Occipital lobe (tissue), 2 donors: Measurements from ENCODE around the gene WDR20. TPM values are rescaled to one million over a fixed set of nuclear protein-coding genes. Genes with fewer than 3 reads are reported as not detected.
"Not testable (repeated sequence)": the region's sequence is repeated elsewhere in the genome, so short reads cannot be mapped to it uniquely, and the experiment has no call there.

ENCODE experiments used
- DNase-seq: peaks from one replicate; lab custom pipeline; 2025; lab: John Stamatoyannopoulos, UW
- total RNA-seq: library from RNA; depleted of rRNA; stranded (reverse); fragments of >200 nt; gene quantifications from one replicate; pipeline ENCODE4 v1.2.3, GENCODE V29; 2014

The WDR20 gene
- total RNA-seq, 1 donor from 2014 or later = 36.0 TPM

- no peak for DNase-seq
These were observed 25.3 kb downstream of the WDR20 start for GRCh38 chr14:102164965-102165364.

- DNase-seq = no peak
These were observed 30.4 kb downstream of the WDR20 start for GRCh38 chr14:102170061-102170460.

- no peak for DNase-seq
These were observed 31.7 kb downstream of the WDR20 start for GRCh38 chr14:102171173-102172020.

- not testable (repeated sequence) for DNase-seq
These were observed 32.2 kb downstream of the WDR20 start for GRCh38 chr14:102172021-102172272.

- not testable (repeated sequence) for DNase-seq
These were observed 33.0 kb downstream of the WDR20 start for GRCh38 chr14:102172721-102173120.

GRCh38 chr14:102177161-102177560 lies 37.5 kb downstream of the WDR20 start:
- DNase-seq = no peak

- no peak for DNase-seq
These were observed 39.1 kb downstream of the WDR20 start for GRCh38 chr14:102178806-102179205.

- DNase-seq = no peak
These were observed 40.7 kb downstream of the WDR20 start for GRCh38 chr14:102180248-102180998.

- DNase-seq = no peak
These were observed 41.5 kb downstream of the WDR20 start for GRCh38 chr14:102181187-102181586.

- no peak for DNase-seq
These were observed 42.5 kb downstream of the WDR20 start for GRCh38 chr14:102182190-102182589.

- no peak for DNase-seq
These were observed 43.4 kb downstream of the WDR20 start for GRCh38 chr14:102182936-102183619.

- DNase-seq = no peak
These were observed 44.2 kb downstream of the WDR20 start for GRCh38 chr14:102183886-102184285.

GRCh38 chr14:102184316-102185035 lies 44.8 kb downstream of the WDR20 start:
- DNase-seq = no peak

- no peak for DNase-seq
These were observed 45.7 kb downstream of the WDR20 start for GRCh38 chr14:102185360-102185759.

GRCh38 chr14:102187044-102187443 lies 47.3 kb downstream of the WDR20 start:
- no peak for DNase-seq

- no peak for DNase-seq
These were observed 47.9 kb downstream of the WDR20 start for GRCh38 chr14:102187568-102188001.

- no peak for DNase-seq
These were observed 48.5 kb downstream of the WDR20 start for GRCh38 chr14:102188187-102188586.

- DNase-seq = no peak
These were observed 50.2 kb downstream of the WDR20 start for GRCh38 chr14:102189874-102190273.

- DNase-seq = no peak
These were observed 53.3 kb downstream of the WDR20 start for GRCh38 chr14:102192840-102193502.

- no peak for DNase-seq
These were observed 55.2 kb downstream of the WDR20 start for GRCh38 chr14:102194856-102195255.

- DNase-seq = no peak
These were observed 55.7 kb downstream of the WDR20 start for GRCh38 chr14:102195446-102195845.
